Measurements from ENCODE around the gene NOS2.

- TF ChIP-seq POLR2A (IDR thresholded peaks at IDR 0.05; ENCODE audit: low read length) (no peak), GATA1 (IDR thresholded peaks at IDR 0.05; ENCODE audit: low read depth, low read length) (no peak)
Observed at GRCh38 chr17:27780828-27781404, 19.4 kb downstream of the NOS2 start.
